COLO829 (cell line): Measurements from ENCODE around the gene C19orf25.
"Not testable (repeated sequence)": the region's sequence is repeated elsewhere in the genome, so short reads cannot be mapped to it uniquely, and the experiment has no call there.

ENCODE experiments used
- DNase-seq: peaks from one replicate; pipeline ENCODE4 v3.0.0; 2012; ENCODE audit warnings: low spot score

The C19orf25 gene

DNA sequence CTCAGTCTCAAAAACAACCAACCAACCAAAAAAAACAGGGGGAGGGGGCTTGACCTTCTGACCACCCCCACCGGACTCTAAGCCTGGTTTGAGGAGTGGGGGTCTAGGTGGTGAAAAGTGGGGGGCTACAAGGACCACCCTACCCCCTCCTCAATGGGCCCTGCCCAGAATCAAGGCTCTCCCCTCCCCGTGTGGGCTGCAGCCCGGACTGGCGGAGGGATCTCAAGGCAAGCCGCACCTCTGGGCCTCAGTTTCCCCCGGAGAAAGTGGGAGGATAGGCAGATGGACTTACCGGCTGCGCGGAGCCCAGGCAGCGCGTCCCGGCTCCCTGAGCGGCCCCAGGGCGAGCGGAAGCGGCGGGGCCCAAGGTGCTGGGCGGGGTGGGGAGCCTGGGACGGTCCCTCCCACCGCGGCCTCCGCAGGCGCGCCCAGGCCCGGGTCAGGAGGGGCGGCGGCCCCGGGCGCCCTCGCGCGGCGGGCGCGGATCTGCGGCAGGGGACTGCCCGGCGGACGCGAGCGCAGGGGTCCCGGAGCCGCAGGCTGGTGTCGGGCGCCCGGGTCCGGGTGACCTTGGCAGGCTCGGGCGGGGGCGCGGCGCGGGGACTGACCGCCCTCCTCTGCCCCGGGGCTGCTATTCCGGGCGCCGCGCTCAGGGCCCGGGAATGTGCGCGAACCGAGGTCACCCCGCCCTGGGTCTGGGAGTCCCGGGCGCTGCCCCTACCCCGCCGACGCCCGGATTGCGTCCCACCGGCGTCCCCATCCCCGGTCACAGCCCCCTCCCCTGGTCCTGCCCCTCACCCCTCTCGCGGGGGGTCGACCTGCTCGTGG is 33.9 kb upstream of the C19orf25 start, which contains the start of gene ADAMTSL5:
Gene ADAMTSL5, minus strand, starts transcription at position 349 of the 828 bp plus-strand sequence. CDS start 2,076 bp downstream, outside the sequence.
- no peak for DNase-seq

DNA sequence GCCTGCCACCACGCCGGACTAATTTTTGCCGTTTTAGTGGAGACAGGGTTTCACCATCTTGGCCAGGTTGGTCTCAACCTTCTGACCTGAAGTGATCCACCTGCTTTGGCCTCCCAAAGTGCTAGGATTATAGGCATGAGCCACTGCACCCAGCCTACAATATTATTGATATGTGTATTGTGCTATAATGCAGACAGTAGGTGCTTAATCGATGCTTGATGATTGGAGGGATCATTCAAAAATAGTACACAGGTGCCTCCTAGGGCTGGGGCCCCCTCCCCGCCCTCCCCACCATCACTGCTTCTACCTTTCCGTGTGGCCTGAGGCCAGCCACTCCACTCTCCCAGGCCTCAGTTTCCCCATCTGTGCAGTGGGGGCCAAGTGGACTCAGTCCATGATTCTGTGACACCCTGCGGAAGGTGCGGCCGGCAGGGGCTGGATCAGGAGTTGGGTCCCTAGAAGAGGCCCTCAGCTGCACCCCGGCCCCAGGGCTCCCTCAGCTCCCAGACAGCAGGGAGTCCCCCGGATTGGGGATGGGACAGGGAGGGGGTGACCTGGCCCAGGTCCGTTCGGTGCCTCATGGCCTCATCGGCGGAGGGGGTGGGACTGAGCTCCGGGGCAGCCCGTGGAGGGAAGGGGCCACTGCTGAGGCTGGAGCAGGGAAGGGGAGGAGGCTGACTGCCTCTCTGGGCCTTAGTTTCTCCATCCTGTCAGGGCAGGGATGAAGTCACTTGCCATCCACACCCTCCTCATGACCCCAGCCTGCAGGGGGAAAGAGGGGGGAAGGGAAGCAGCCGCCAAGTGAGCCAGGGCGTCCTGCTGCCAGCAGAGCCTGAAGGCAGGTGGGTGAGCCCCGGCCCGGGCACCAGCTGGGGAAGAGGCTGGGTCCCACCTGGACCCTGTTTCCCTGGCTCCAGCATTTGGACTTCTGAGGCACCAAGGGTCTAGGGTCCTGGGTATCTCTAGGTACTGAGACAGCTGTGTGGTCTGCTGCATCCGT is 32.6 kb upstream of the C19orf25 start:
- no peak for DNase-seq

GRCh38 chr19:1510807-1511206 is 31.8 kb upstream of the C19orf25 start:
- DNase-seq, result no peak

DNA sequence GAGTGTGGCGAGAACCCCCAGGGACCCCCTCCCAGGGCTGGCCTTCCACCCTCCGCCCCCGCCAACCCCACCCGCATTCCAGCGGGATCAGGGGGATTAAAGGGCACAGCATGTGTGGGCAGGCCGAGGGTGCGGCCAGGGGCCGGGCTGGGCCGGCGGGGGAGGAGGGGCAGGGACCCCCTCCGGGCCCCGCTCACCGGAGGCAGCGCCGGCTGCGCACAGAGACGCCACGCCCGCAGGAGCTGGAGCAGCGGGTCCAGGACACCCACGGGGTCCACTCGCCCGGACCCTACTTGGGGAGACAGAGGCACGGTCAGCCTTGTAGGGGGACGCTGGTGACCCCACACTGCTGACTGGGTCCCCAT is 31.4 kb upstream of the C19orf25 start:
- DNase-seq, result no peak

- no peak for DNase-seq
These were observed 30.8 kb upstream of the C19orf25 start for GRCh38 chr19:1509602-1510441.

DNA sequence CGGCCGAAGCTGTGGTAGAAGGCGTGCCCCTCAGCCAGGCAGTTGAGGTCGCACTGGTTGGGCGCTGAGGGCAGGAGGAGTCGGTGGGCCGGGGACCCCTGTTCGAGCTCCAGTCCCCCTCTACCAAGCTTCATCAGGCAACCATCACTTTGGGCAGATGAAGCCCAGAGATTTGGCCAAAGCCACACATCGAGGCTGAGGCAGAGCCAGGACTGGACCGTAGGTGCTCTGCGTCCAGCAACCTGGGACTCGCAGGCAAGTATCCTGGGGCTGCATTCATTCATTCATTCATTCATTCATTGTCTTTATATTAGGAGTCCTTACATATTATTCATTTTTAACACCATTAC is 29.5 kb upstream of the C19orf25 start:
- no peak for DNase-seq

DNA sequence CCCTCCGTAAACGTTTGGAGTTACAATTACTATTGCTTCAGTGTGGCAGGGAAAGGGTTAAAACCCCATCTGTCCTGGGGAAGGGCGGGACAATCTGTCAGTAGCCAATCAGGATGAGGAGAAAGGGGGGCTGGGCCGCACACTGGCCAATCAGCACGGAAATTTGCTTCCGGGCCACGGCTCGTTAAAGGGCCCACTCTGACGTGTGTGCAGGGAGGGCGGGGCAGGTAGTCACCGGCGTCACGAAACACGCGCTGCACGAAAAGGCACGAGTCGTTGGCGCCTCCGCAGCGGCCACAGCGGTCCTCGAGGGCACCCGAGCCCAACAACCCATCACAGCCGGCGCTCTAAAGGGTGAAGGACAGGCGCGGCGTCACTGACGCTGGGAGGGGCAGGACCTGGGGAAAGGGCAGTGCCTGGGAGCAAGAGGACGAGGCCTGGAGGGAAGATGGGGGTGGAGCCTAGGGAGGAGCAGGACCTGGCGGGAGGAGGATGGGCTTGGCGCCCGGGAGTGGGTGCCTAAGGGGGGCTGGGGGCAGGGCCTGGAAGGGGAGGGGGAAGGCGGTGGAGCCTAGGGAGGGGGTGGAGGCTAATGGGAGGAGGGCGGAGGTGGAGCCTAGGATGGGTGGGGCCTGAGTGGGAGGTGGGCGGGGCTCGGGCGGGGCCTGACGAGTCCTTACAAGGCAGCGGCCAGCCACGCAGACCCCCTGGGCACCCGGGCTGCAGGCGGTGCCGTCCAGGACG is 28.9 kb upstream of the C19orf25 start:
- DNase-seq, result peak; percentile 100

GRCh38 chr19:1507192-1507660 is 28.2 kb upstream of the C19orf25 start:
- no peak for DNase-seq

GRCh38 chr19:1505991-1506881 is 27.2 kb upstream of the C19orf25 start:
- no peak for DNase-seq

- no peak for DNase-seq
These were observed 26.0 kb upstream of the C19orf25 start for GRCh38 chr19:1505012-1505411.

- DNase-seq, result no peak
These were observed 25.1 kb upstream of the C19orf25 start for GRCh38 chr19:1503925-1504773.

GRCh38 chr19:1503089-1503924 is 24.3 kb upstream of the C19orf25 start:
- DNase-seq, result no peak

- no peak for DNase-seq
These were observed 23.5 kb upstream of the C19orf25 start for GRCh38 chr19:1502433-1503088.

DNA sequence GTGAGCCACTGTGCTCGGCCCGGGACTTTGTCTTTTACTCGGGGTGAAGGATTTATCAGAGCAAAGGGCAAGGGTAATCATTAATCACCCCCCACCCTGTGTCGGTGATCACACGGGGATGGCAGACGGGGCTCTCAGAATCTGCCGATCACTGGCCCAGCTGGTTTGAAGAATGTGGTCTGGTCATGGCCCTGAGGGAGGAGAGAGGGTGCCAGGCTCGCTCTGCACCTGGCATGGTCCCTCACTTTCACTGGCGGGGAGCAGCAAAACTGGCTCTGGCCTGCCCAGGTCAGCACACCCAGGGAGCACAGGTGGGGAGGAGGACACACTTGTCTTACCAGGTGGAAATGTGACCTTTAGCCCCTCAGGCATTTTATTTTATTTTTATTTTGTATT is 22.2 kb upstream of the C19orf25 start:
- DNase-seq, result no peak

DNA sequence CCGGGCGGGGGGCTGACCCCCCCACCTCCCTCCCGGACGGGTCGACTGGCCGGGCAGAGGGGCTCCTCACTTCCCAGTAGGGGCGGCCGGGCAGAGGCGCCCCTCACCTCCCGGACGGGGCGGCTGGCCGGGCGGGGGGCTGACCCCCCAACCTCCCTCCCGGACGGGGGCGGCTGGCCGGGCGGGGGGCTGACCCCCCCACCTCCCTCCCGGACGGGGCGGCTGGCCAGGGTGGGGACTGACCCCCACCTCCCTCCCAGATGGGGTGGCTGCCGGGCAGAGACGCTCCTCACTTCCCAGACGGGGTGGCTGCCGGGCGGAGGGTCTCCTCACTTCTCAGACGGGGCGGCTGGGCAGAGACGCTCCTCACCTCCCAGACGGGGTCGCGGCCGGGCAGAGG is 20.2 kb upstream of the C19orf25 start:
- DNase-seq, result not testable (repeated sequence)

GRCh38 chr19:1497578-1498235 is 18.7 kb upstream of the C19orf25 start:
- no peak for DNase-seq
